Stimulated activated CD4-positive, alpha-beta T cell treated with anti-CD3 and anti-CD28 coated beads, Interleukin-4, amount 100 ng/mL, for 24 hours (primary cell): Measurements from ENCODE around the gene BHLHE40.
A peak's percentile ranks its signal among the peaks of the same experiment; 100 is the strongest.

ENCODE experiments used
- DNase-seq: peaks from one replicate; pipeline ENCODE4 v3.0.0-alpha.2; 2020

The BHLHE40 gene

GRCh38 chr3:4985330-4986174 is 6.3 kb downstream of the BHLHE40 start:
- DNase-seq = no peak

GRCh38 chr3:4986175-4986781 is 7.0 kb downstream of the BHLHE40 start:
- no peak for DNase-seq

- peak; percentile 61 for DNase-seq
Measured at GRCh38 chr3:4986782-4987537, 7.7 kb downstream of the BHLHE40 start.

GRCh38 chr3:4987538-4988296 is 8.5 kb downstream of the BHLHE40 start:
- no peak for DNase-seq

GRCh38 chr3:4988983-4989834 is 10.0 kb downstream of the BHLHE40 start:
- no peak for DNase-seq

GRCh38 chr3:4990069-4990468 is 10.8 kb downstream of the BHLHE40 start:
- DNase-seq = no peak

GRCh38 chr3:4992118-4992517 is 12.9 kb downstream of the BHLHE40 start:
- DNase-seq = no peak

GRCh38 chr3:4993276-4994143 is 14.3 kb downstream of the BHLHE40 start:
- DNase-seq = peak; percentile 1

GRCh38 chr3:4994144-4994730 is 15.0 kb downstream of the BHLHE40 start:
- no peak for DNase-seq

- DNase-seq = no peak
Measured at GRCh38 chr3:4994823-4995499, 15.7 kb downstream of the BHLHE40 start.

GRCh38 chr3:4995500-4996053 is 16.3 kb downstream of the BHLHE40 start:
- DNase-seq = no peak

- DNase-seq = no peak
Measured at GRCh38 chr3:4996223-4996765, 17.1 kb downstream of the BHLHE40 start.

GRCh38 chr3:4996771-4997291 is 17.6 kb downstream of the BHLHE40 start:
- DNase-seq = no peak

- no peak for DNase-seq
Measured at GRCh38 chr3:4997946-4998345, 18.7 kb downstream of the BHLHE40 start.

GRCh38 chr3:4999531-5000184 is 20.4 kb downstream of the BHLHE40 start:
- DNase-seq = no peak

GRCh38 chr3:5001135-5001534 is 21.9 kb downstream of the BHLHE40 start:
- DNase-seq = no peak

GRCh38 chr3:5001805-5002173 is 22.6 kb downstream of the BHLHE40 start:
- DNase-seq = no peak

GRCh38 chr3:5002174-5002870 is 23.1 kb downstream of the BHLHE40 start:
- DNase-seq = peak; percentile 67
